HG03135 (cell line): ENCODE data around the gene ADAMTS5.

Experiments
- ATAC-seq: cut with Tn5 transposase; IDR thresholded peaks from one replicate; pipeline ENCODE4 v1.9.1; 2021; ENCODE audit warnings: mild to moderate bottlenecking, moderate library complexity; ENCODE audit not compliant: unreplicated experiment

Gene ADAMTS5

GRCh38 chr21:26967062-26967913 lies at the start of gene ADAMTS5:
ADAMTS5 (minus strand) TSS chr21:26967088; CDS start chr21:26966391, 697 bp downstream.
- no peak for ATAC-seq

GRCh38 chr21:27001526-27001925 lies 34.6 kb upstream of the ADAMTS5 start:
- no peak for ATAC-seq

- ATAC-seq = no peak
These were observed 16.7 kb upstream of the ADAMTS5 start for GRCh38 chr21:26983576-26983975.

DNA sequence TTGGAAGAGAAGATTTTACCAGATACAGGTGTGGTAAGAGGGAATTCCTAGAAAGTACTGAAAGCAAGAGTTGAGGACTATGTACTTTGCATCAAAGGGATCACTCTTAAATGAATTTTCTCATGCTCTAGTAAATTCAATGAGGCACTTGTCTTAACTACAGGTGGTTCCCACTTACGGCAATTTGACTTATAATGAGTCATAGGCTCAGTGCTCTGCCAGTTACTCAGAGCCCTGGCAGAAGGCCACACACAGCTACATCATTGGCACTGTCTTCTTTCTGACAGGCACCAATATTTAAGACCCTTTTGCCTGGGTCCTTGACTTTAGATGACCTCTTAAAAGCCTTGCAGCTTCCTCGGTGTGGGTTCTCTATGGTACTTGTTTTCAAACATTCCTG lies 15.9 kb upstream of the ADAMTS5 start:
- ATAC-seq = no peak

DNA sequence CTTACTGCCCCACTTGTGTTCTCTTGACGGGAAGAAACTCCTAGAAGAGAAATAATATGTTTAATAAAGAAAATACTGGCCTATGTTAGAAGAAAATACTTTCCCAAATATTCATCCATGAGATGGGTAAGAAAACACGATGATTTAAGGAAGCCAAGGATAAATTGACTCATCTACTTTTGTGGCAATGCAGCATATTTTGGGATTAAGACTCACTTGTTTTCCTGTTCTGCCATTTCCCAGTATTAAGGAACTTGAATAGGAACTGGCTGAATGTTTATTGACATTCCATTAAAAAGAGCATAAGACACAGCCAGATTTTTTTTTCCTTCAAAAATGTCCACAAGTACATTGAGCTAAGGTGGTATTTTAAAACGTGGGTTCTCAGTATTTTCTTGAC lies 10.9 kb upstream of the ADAMTS5 start:
- no peak for ATAC-seq

- ATAC-seq = no peak
These were observed 6.3 kb upstream of the ADAMTS5 start for GRCh38 chr21:26973226-26973625.

DNA sequence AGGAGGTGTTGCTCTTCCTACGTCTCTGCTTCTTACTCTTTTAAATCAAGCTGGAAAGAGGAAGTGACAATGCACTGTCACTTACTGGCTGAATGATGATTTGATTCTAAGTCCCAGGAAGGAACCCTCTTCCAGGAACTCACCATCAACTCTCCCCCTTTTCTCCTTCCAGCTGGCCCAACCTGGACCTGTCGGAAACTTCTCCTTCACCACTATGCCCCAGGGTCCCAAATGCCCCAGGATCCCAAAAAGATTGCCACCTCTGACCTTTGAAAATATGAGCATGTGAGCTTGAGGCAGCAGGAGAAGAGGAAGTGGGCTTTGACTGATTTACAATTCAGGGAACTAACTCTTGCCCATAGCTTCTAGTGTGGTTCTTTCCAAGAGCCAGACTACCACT lies 5.3 kb upstream of the ADAMTS5 start:
- no peak for ATAC-seq

DNA sequence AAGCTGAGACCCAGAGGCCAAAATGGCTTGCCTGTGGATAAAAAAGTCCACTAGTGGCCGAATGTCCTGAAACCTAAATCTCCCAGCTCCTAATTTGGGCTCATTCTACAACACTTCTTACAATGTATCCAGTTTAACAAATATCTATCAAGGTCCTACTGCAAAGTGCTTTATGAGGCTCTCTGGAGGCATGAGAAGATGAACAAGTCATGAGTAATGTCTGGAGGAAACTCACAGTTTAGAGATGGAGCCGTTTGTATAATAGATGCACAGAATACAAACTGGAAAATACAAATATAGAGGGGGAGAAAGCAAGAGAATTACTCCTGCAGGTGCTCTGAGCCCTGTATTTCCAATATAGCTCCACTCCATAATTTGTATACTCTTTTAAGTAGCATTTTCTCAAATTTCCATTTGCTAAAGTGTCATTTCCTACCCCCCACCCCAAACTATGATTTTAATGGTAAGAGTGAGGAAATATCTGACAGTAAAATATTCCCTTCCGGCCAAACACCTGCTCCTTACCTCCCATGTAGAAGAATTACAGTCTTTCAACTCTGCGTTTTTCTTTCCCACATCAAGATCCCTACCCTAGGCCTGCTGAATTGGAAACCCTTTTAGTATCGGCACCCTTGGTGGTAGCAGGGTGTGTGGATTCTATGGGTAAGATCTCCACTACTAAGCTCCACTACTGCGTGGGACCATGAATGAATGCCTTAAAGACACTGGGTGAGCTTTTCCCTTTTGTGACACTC lies 3.3 kb upstream of the ADAMTS5 start:
- no peak for ATAC-seq

- no peak for ATAC-seq
These were observed 233 bp downstream of the ADAMTS5 start for GRCh38 chr21:26966649-26967061.

GRCh38 chr21:26965907-26966581 lies 844 bp downstream of the ADAMTS5 start:
- no peak for ATAC-seq

- ATAC-seq = no peak
These were observed 1.6 kb downstream of the ADAMTS5 start for GRCh38 chr21:26965040-26965906.

- ATAC-seq = no peak
These were observed 2.6 kb downstream of the ADAMTS5 start for GRCh38 chr21:26964170-26964778.

- no peak for ATAC-seq
These were observed 4.2 kb downstream of the ADAMTS5 start for GRCh38 chr21:26962621-26963181.

- ATAC-seq = no peak
These were observed 5.2 kb downstream of the ADAMTS5 start for GRCh38 chr21:26961698-26962097.

- ATAC-seq = no peak
These were observed 8.1 kb downstream of the ADAMTS5 start for GRCh38 chr21:26958788-26959187.

DNA sequence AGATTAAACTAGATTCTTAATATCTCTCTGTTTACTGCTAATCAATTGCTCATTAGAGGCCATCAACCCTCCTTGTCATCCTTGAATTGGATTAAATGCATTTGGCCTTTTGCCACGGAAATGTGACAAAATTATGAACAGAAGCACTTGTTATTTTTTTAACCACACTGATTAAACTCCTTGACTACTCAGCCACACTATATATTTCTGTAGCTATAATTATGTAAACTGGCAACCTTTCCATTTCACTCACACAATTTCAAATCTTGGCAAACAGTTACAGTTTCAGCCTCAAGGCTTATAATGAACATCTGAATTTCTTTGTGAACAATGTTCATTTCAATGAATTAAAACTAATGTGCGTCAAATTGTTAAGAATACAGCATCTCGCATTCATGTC lies 10.1 kb downstream of the ADAMTS5 start:
- no peak for ATAC-seq

DNA sequence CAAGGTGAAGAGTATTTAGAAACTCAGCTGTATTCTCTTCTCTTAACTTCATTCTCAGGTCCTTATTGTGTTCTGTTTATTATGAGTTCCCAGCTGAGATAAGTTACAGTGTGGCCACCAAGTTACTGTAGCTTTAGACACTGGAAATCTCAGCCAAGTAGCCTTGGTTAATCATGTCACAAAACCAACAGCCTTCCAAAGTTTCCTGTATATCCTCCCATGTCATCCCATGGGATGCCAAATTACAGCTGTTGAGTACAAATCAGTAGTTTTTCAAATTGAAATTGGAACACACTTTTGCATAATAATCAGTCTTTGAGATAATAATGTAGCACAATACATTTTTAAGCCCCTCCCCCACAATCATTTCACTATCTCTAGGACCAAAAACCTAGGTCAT lies 10.7 kb downstream of the ADAMTS5 start:
- no peak for ATAC-seq

DNA sequence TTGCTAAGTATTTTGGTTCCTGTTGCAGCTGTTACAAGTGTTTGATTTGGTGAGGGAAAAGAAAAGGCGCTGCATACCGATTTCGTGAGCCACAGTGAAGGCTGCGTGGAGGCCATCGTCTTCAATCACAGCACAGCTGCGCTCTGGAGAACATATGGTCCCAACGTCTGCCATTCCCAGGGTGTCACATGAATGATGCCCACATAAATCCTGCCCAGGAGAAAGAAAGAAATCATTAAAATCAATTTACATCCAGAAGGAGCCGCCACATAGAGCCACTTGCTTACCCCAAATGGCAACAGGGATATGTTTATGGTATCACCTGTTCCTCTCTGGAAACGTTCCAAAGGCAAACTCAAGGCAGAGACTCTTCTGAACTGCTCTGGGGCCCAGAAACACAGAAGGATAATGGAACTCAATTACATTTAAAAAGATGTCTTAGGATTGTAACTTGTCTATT lies 12.2 kb downstream of the ADAMTS5 start:
- no peak for ATAC-seq

- ATAC-seq = no peak
These were observed 14.4 kb downstream of the ADAMTS5 start for GRCh38 chr21:26952374-26953066.
